ENCODE results near the gene PPP2R2D. TPM values are rescaled to one million over a fixed set of nuclear protein-coding genes. Genes with fewer than 3 reads are reported as not detected.
"Not testable (repeated sequence)": the region's sequence is repeated elsewhere in the genome, so short reads cannot be mapped to it uniquely, and the experiment has no call there.

Gene PPP2R2D
- total RNA-seq, 1 donor from 2014 or later: 27.4 TPM

GRCh38 chr10:131946321-131946751 is 45.5 kb downstream of the PPP2R2D start:
- DNase-seq (ENCODE audit: low spot score): peak; percentile 28

- DNase-seq (ENCODE audit: low spot score): peak; percentile 69
Observed at GRCh38 chr10:131946880-131947279, 46.1 kb downstream of the PPP2R2D start.

- peak; percentile 82 for DNase-seq (ENCODE audit: low spot score)
Observed at GRCh38 chr10:131947631-131948347, 47.0 kb downstream of the PPP2R2D start.

- peak; percentile 49 for DNase-seq (ENCODE audit: low spot score)
Observed at GRCh38 chr10:131948501-131948900, 47.7 kb downstream of the PPP2R2D start.

- DNase-seq (ENCODE audit: low spot score): peak; percentile 60
Observed at GRCh38 chr10:131949041-131949862, 48.4 kb downstream of the PPP2R2D start.

GRCh38 chr10:131949908-131950307 is 49.1 kb downstream of the PPP2R2D start:
- DNase-seq (ENCODE audit: low spot score): not testable (repeated sequence)

- no peak for DNase-seq (ENCODE audit: low spot score)
Observed at GRCh38 chr10:131954356-131954965, 53.7 kb downstream of the PPP2R2D start.

- no peak for DNase-seq (ENCODE audit: low spot score)
Observed at GRCh38 chr10:131955591-131956340, 55.0 kb downstream of the PPP2R2D start.

GRCh38 chr10:131959841-131960240 is 59.0 kb downstream of the PPP2R2D start:
- no peak for DNase-seq (ENCODE audit: low spot score)

GRCh38 chr10:131960631-131961046 is 59.8 kb downstream of the PPP2R2D start:
- no peak for DNase-seq (ENCODE audit: low spot score)

- no peak for DNase-seq (ENCODE audit: low spot score)
Observed at GRCh38 chr10:131961047-131961776, 60.4 kb downstream of the PPP2R2D start.

- no peak for DNase-seq (ENCODE audit: low spot score)
Observed at GRCh38 chr10:131961777-131962662, 61.2 kb downstream of the PPP2R2D start.

- DNase-seq (ENCODE audit: low spot score): no peak
Observed at GRCh38 chr10:131963350-131963749, 62.5 kb downstream of the PPP2R2D start.

- DNase-seq (ENCODE audit: low spot score): no peak
Observed at GRCh38 chr10:131963811-131964210, 63.0 kb downstream of the PPP2R2D start.

GRCh38 chr10:131964298-131964697 is 63.5 kb downstream of the PPP2R2D start:
- no peak for DNase-seq (ENCODE audit: low spot score)

- DNase-seq (ENCODE audit: low spot score): no peak
Observed at GRCh38 chr10:131968949-131969348, 68.1 kb downstream of the PPP2R2D start.

GRCh38 chr10:131970946-131971345 is 70.1 kb downstream of the PPP2R2D start:
- no peak for DNase-seq (ENCODE audit: low spot score)

- DNase-seq (ENCODE audit: low spot score): no peak
Observed at GRCh38 chr10:131971591-131971990, 70.8 kb downstream of the PPP2R2D start.

GRCh38 chr10:131972474-131973071 is 71.8 kb downstream of the PPP2R2D start:
- DNase-seq (ENCODE audit: low spot score): no peak
